H1 (cell line): Measurements from ENCODE around the gene SLC24A4. TPM values are rescaled to one million over a fixed set of nuclear protein-coding genes. Genes with fewer than 3 reads are reported as not detected.

Experiments used
- CTCF ChIA-PET: fragments of 300-600 bp; sonication (Branson Sonifier 250); formaldehyde crosslinking; loops from one replicate; lab custom pipeline; 2021; ENCODE audit not compliant: partially characterized antibody; lab: Charles Lee
- POLR2A ChIA-PET: fragments of 300-600 bp; sonication (Branson Sonifier 250); formaldehyde crosslinking; loops from one replicate; lab custom pipeline; 2021; ENCODE audit warnings: inconsistent platforms; ENCODE audit not compliant: partially characterized antibody; lab: Charles Lee
- DNase-seq, 2 experiments: peaks; one replicate each; pipeline versions ENCODE4 v3.0.0 to v3.0.0-alpha.2; 2010 to 2022; ENCODE audit warnings: low spot score in 2 of 2, low read depth in 1 of 2, mixed read lengths in 1 of 2
- FAIRE-seq: peaks from 2 replicates; lab custom pipeline; 2011; peaks lifted over from hg19 to GRCh38; lab: Jason Lieb, UNC
- H2AFZ ChIP-seq: 2 replicates; pipeline ENCODE4 v1.8.1; 2012; ENCODE audit warnings: low read length, inconsistent platforms
- H2AK5ac ChIP-seq: 2 replicates; pipeline ENCODE4 v1.6.1; 2013; ENCODE audit warnings: low read depth, low read length
- H2BK120ac ChIP-seq: replicated peaks from 2 replicates; pipeline ENCODE3; 2013; ENCODE audit warnings: low read depth, low read length, inconsistent platforms
- H2BK12ac ChIP-seq: 2 replicates; pipeline ENCODE4 v1.6.1; 2013; ENCODE audit warnings: low read depth, low read length
- H2BK15ac ChIP-seq: 2 replicates; pipeline ENCODE4 v1.6.1; 2013; ENCODE audit warnings: low read length
- H2BK20ac ChIP-seq: 2 replicates; pipeline ENCODE4 v1.6.1; 2013; ENCODE audit warnings: low read length
- H2BK5ac ChIP-seq: 2 replicates; pipeline ENCODE4 v1.6.1; 2013; ENCODE audit warnings: low read depth, low read length
- H3K14ac ChIP-seq: 2 replicates; pipeline ENCODE4 v1.6.1; 2013; ENCODE audit warnings: inconsistent platforms; ENCODE audit not compliant: insufficient read length
- H3K18ac ChIP-seq: 2 replicates; pipeline ENCODE4 v1.6.1; 2013; ENCODE audit warnings: low read length; ENCODE audit errors: extremely low read depth
- H3K23ac ChIP-seq: 2 replicates; pipeline ENCODE4 v1.6.1; 2013; ENCODE audit warnings: inconsistent platforms; ENCODE audit not compliant: insufficient read length
- H3K23me2 ChIP-seq: 2 replicates; pipeline ENCODE4 v1.6.1; 2013; ENCODE audit warnings: low read depth, low read length
- H3K27ac ChIP-seq: 2 replicates; pipeline ENCODE4 v1.6.1; 2011; ENCODE audit warnings: low read depth, low read length, inconsistent platforms
- H3K27me3 ChIP-seq, 4 experiments: replicated peaks in 1 of 4; 1 replicate in 1 of 4; 2 replicates in 3 of 4; pipeline versions ENCODE4 v1.6.1 to v1.8.1; 2011 to 2013; ENCODE audit warnings: low read length in 3 of 4, mild to moderate bottlenecking in 3 of 4, inconsistent platforms in 2 of 4, mixed read lengths in 2 of 4, moderate library complexity in 1 of 4; ENCODE audit not compliant: control insufficient read depth in 3 of 4, insufficient read depth in 3 of 4; ENCODE audit errors: extremely low read depth in 1 of 4
- H3K36me3 ChIP-seq, 4 experiments: 2 replicates each; pipeline versions ENCODE4 v1.6.1 to v1.8.1; 2011 to 2013; ENCODE audit warnings: mild to moderate bottlenecking in 4 of 4, low read length in 3 of 4, moderate library complexity in 2 of 4, control low read depth in 1 of 4, inconsistent platforms in 1 of 4; ENCODE audit not compliant: insufficient read depth in 4 of 4, control insufficient read depth in 2 of 4
- H3K4ac ChIP-seq: replicated peaks from 2 replicates; pipeline ENCODE3; 2013; ENCODE audit warnings: low read length, low read depth, mixed read lengths, inconsistent platforms; ENCODE audit not compliant: insufficient read length
- H3K4me1 ChIP-seq, 4 experiments: replicated peaks in 1 of 4; 1 replicate in 1 of 4; 2 replicates in 3 of 4; pipeline versions ENCODE4 v1.6.1 to v1.8.1; 2011 to 2013; ENCODE audit warnings: low read length in 3 of 4, inconsistent platforms in 2 of 4, mixed read lengths in 1 of 4; ENCODE audit not compliant: insufficient read depth in 4 of 4, control insufficient read depth in 3 of 4
- H3K4me2 ChIP-seq, 2 experiments: 2 replicates each; pipeline versions ENCODE4 v1.6.1 to v1.8.1; 2011 to 2013; ENCODE audit warnings: low read depth in 2 of 2, low read length in 2 of 2, control low read depth in 1 of 2, inconsistent platforms in 1 of 2, mild to moderate bottlenecking in 1 of 2; ENCODE audit not compliant: insufficient read depth in 1 of 2
- H3K4me3 ChIP-seq, 4 experiments: fragments of 200-600, 300-600 bp in 1 of 4; sonication (generic), shearing (Covaris generic), sonication (Bioruptor Twin) in 1 of 4; 2 replicates each; pipeline versions ENCODE4 v1.5.1 to v1.8.1; 2011 to 2016; ENCODE audit warnings: low read length in 4 of 4, low read depth in 3 of 4, control low read depth in 2 of 4, inconsistent platforms in 2 of 4, mild to moderate bottlenecking in 2 of 4, mixed read lengths in 1 of 4, moderate library complexity in 1 of 4; ENCODE audit not compliant: insufficient read depth in 2 of 4; ENCODE audit errors: extremely low read depth in 1 of 4
- H3K56ac ChIP-seq: replicated peaks from 2 replicates; pipeline ENCODE3; 2013; ENCODE audit warnings: low read depth, mild to moderate bottlenecking, mixed read lengths, low read length, inconsistent platforms; ENCODE audit not compliant: insufficient read length
- H3K79me1 ChIP-seq: 2 replicates; pipeline ENCODE4 v1.6.1; 2013; ENCODE audit warnings: low read depth, low read length, control low read depth
- H3K79me2 ChIP-seq, 2 experiments: 2 replicates each; pipeline versions ENCODE4 v1.6.1 to v1.8.1; 2012 to 2013; ENCODE audit warnings: low read length in 2 of 2, mild to moderate bottlenecking in 2 of 2, inconsistent platforms in 1 of 2; ENCODE audit not compliant: insufficient read depth in 2 of 2, control insufficient read depth in 1 of 2
- H3K9ac ChIP-seq, 4 experiments: replicated peaks in 1 of 4; 1 replicate in 1 of 4; 2 replicates in 3 of 4; pipeline versions ENCODE4 v1.6.1 to v1.8.1; 2011 to 2013; ENCODE audit warnings: low read depth in 3 of 4, low read length in 3 of 4, control low read depth in 2 of 4, mild to moderate bottlenecking in 2 of 4, moderate library complexity in 2 of 4, inconsistent platforms in 1 of 4; ENCODE audit errors: extremely low read depth in 1 of 4
- H3K9me3 ChIP-seq, 2 experiments: 2 replicates each; pipeline versions ENCODE4 v1.6.1 to v1.8.1; 2012 to 2013; ENCODE audit warnings: mild to moderate bottlenecking in 2 of 2, moderate library complexity in 2 of 2, control low read depth in 1 of 2, inconsistent platforms in 1 of 2, low read depth in 1 of 2, low read length in 1 of 2, mixed read lengths in 1 of 2; ENCODE audit not compliant: insufficient read depth in 2 of 2
- H4K20me1 ChIP-seq, 2 experiments: replicated peaks in 1 of 2; 2 replicates each; pipeline versions ENCODE3 to v1.8.1; 2011 to 2013; ENCODE audit warnings: inconsistent platforms in 2 of 2, low read length in 2 of 2, mild to moderate bottlenecking in 1 of 2; ENCODE audit not compliant: insufficient read depth in 2 of 2, control insufficient read depth in 1 of 2
- H4K5ac ChIP-seq: 2 replicates; pipeline ENCODE4 v1.6.1; 2013; ENCODE audit warnings: low read length, low read depth, mixed read lengths, inconsistent platforms; ENCODE audit not compliant: insufficient read length
- H4K8ac ChIP-seq: 2 replicates; pipeline ENCODE4 v1.8.0; 2013; ENCODE audit warnings: mild to moderate bottlenecking, moderate library complexity, low read length, inconsistent platforms; ENCODE audit not compliant: insufficient read depth; ENCODE audit errors: extremely low read depth
- H4K91ac ChIP-seq: replicated peaks from 2 replicates; pipeline ENCODE3; 2013; ENCODE audit warnings: low read length, mixed read lengths, inconsistent platforms; ENCODE audit not compliant: insufficient read length
- EGR1 ChIP-seq: IDR thresholded peaks from 2 replicates; pipeline ENCODE4 v1.6.1; 2011; ENCODE audit warnings: low read depth, low read length, borderline replicate concordance
- HDAC6 ChIP-seq: IDR thresholded peaks from one replicate; pipeline ENCODE4 v1.7.1; 2012; ENCODE audit warnings: low read depth, mild to moderate bottlenecking, inconsistent platforms, low read length, moderate library complexity
- KDM1A ChIP-seq: fragments of 200-600, 300-600 bp; sonication (generic); IDR thresholded peaks from 2 replicates; pipeline ENCODE4 v1.7.1; 2016; ENCODE audit warnings: mild to moderate bottlenecking, low read length, borderline replicate concordance
- SUZ12 ChIP-seq: fragments of 200-600 bp; sonication (generic); IDR thresholded peaks from 2 replicates; pipeline ENCODE4 v1.6.1; 2012; ENCODE audit warnings: mild to moderate bottlenecking, inconsistent platforms, low read length, moderate library complexity, mixed read lengths
- WGBS, 2 experiments: shearing (Covaris generic) in 1 of 2; methylation state at CpG; one replicate each; pipeline versions ENCODE4 v1.1.6 to v1.1.7; 2013 to 2015; ENCODE audit warnings: low lambda C conversion rate in 2 of 2, mixed read lengths in 2 of 2, inconsistent platforms in 1 of 2, low coverage in 1 of 2, missing lambda C conversion rate in 1 of 2; ENCODE audit not compliant: insufficient replicate concordance in 2 of 2, insufficient coverage in 1 of 2, insufficient read length in 1 of 2; ENCODE audit errors: extremely low coverage in 1 of 2, missing lambda C conversion rate in 1 of 2; 5-methylcytosine and 5-hydroxymethylcytosine counted together
- polyA plus RNA-seq, 7 experiments: library from polyadenylated mRNA; depleted of rRNA in 3 of 7; stranded (reverse) in 5 of 7; unstranded in 2 of 7; fragments of >200 nt in 5 of 7; fragments of 200-250 nt in 2 of 7; gene quantifications; 1 replicate in 5 of 7; 2 replicates in 1 of 7; 4 replicates in 1 of 7; pipeline versions ENCODE4 v1.2.1 to v1.2.3, GENCODE V29; 2011 to 2013; ENCODE audit warnings: missing spikeins in 2 of 7, mixed read lengths in 2 of 7
- total RNA-seq: library from RNA; stranded (reverse); fragmentation: NEBNext Ultra II Directional; extraction: Animal tissue kit (Norgen Biotek cat#: 25700); gene quantifications from 2 replicates; pipeline ENCODE4 v1.2.1, GENCODE V29; 2021
- TF ChIP-seq, protein P1 (sequence below): IDR thresholded peaks from 2 replicates; pipeline ENCODE4 v1.6.1; 2011; ENCODE audit warnings: low read depth, mild to moderate bottlenecking, low read length; ENCODE audit not compliant: insufficient read depth

The SLC24A4 gene
- total and polyA plus RNA-seq, 2 of the 8 experiments (the other 6 are each of a cell fraction or from before 2014, with no cell fraction given): 0.27 to 0.89 TPM

DNA sequence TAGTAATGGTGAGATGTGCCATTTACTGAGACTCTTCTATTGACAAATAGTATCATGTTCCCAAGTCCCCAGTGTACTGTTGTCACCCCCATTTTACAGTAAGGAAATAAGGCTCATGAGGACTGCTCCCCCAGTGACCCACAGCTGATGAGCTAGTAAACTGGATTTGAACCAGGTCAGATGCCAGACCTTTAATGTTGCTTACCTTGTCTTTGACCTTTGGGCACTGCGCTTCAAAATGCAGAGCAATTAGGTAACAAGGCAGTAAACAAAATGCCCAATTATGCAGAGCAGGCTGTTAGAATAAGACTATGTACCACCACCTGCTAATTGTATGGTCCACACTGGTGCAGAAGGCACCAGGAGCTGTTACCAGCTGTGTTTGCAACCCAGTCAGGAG lies 152.1 kb downstream of the SLC24A4 start:
- H2BK12ac ChIP-seq: no peak overlapping the region
- no peak overlapping the region for H2AK5ac ChIP-seq
- H4K8ac ChIP-seq: no peak overlapping the region
- H4K5ac ChIP-seq: no peak overlapping the region
- no peaks in the 10 kb centered on the region for H3K27me3 ChIP-seq
- FAIRE-seq (no peak), DNase-seq (no peak)
- H3K4ac ChIP-seq: no peak overlapping the region
- H3K14ac ChIP-seq: no peak overlapping the region
- no peak overlapping the region for H2AFZ ChIP-seq
- H2BK120ac ChIP-seq: no peak overlapping the region
- H2BK5ac ChIP-seq: no peak overlapping the region
- CTCF ChIA-PET: no interaction called here
- H3K56ac ChIP-seq: no peak overlapping the region
- H3K4me3 ChIP-seq: no peak overlapping the region
- no peaks in the 10 kb centered on the region for H4K20me1 ChIP-seq
- no peaks in the 10 kb centered on the region for H3K23me2 ChIP-seq
- no peaks in the 10 kb centered on the region; the same call in 1 of the 2 replicates for H3K79me1 ChIP-seq
- H3K9ac ChIP-seq: no peak overlapping the region
- no peak overlapping the region for H3K23ac ChIP-seq
- no peak for TF ChIP-seq KDM1A
- TF ChIP-seq SUZ12: no peak
- no peak for TF ChIP-seq HDAC6
- TF ChIP-seq, protein P1, sequence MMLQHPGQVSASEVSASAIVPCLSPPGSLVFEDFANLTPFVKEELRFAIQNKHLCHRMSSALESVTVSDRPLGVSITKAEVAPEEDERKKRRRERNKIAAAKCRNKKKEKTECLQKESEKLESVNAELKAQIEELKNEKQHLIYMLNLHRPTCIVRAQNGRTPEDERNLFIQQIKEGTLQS: no peak
- TF ChIP-seq EGR1: no peak
- WGBS, 2 experiments: 100% methylated on average over 1 of the region's 1 CpG; no CpG with 5 or more reads in 1 of the 2 experiments
- no peak overlapping the region for H3K27ac ChIP-seq
- no peaks in the 10 kb centered on the region for H3K36me3 ChIP-seq
- no peak overlapping the region for H4K91ac ChIP-seq
- peaks cover 5 to 14% (median 12%) of the 10 kb centered on the region in 4 experiments; a peak in 6 of 7 replicates for H3K4me1 ChIP-seq
- POLR2A ChIA-PET: no interaction called here
- no peak overlapping the region for H2BK20ac ChIP-seq
- H3K79me2 ChIP-seq: no peaks in the 10 kb centered on the region
- H3K18ac ChIP-seq: no peak overlapping the region
- no peak overlapping the region for H2BK15ac ChIP-seq
- no peaks in the 10 kb centered on the region for H3K9me3 ChIP-seq
- H3K4me2 ChIP-seq: no peak overlapping the region
